ENCODE measurements around the gene SPIN3.
"Not testable (repeated sequence)": the region's sequence is repeated elsewhere in the genome, so short reads cannot be mapped to it uniquely, and the experiment has no call there.

SPIN3 gene

GRCh38 chrX:56995271-56995994 is at the start of gene SPIN3:
SPIN3 (minus strand) TSS chrX:56995541; CDS start chrX:56994947, 594 bp downstream.
- DNase-seq (ENCODE audit: low read depth in 1 of 2, low spot score in 1 of 2) = peak; percentile 13 to 43

- no peak for DNase-seq (ENCODE audit: low read depth in 1 of 2, low spot score in 1 of 2)
Observed at GRCh38 chrX:57044245-57044644, 48.9 kb upstream of the SPIN3 start.

- DNase-seq (ENCODE audit: low read depth in 1 of 2, low spot score in 1 of 2) = not testable (repeated sequence)
Observed at GRCh38 chrX:57037265-57037664, 41.9 kb upstream of the SPIN3 start.

- DNase-seq (ENCODE audit: low read depth in 1 of 2, low spot score in 1 of 2) = no peak
Observed at GRCh38 chrX:56994375-56995270, 718 bp downstream of the SPIN3 start.

- no peak for DNase-seq (ENCODE audit: low read depth in 1 of 2, low spot score in 1 of 2)
Observed at GRCh38 chrX:56987741-56988140, 7.6 kb downstream of the SPIN3 start.

- DNase-seq (ENCODE audit: low read depth in 1 of 2, low spot score in 1 of 2) = no peak
Observed at GRCh38 chrX:56986138-56986537, 9.2 kb downstream of the SPIN3 start.

GRCh38 chrX:56978172-56978571 is 17.2 kb downstream of the SPIN3 start:
- no peak for DNase-seq (ENCODE audit: low read depth in 1 of 2, low spot score in 1 of 2)

GRCh38 chrX:56975611-56976010 is 19.7 kb downstream of the SPIN3 start:
- no peak for DNase-seq (ENCODE audit: low read depth in 1 of 2, low spot score in 1 of 2)

GRCh38 chrX:56974408-56974807 is 20.9 kb downstream of the SPIN3 start:
- no peak for DNase-seq (ENCODE audit: low read depth in 1 of 2, low spot score in 1 of 2)

GRCh38 chrX:56969559-56969958 is 25.8 kb downstream of the SPIN3 start:
- no peak for DNase-seq (ENCODE audit: low read depth in 1 of 2, low spot score in 1 of 2)

GRCh38 chrX:56968980-56969379 is 26.4 kb downstream of the SPIN3 start:
- no peak for DNase-seq (ENCODE audit: low read depth in 1 of 2, low spot score in 1 of 2)

GRCh38 chrX:56963377-56963776 is 32.0 kb downstream of the SPIN3 start:
- DNase-seq (ENCODE audit: low read depth in 1 of 2, low spot score in 1 of 2) = no peak

- DNase-seq (ENCODE audit: low read depth in 1 of 2, low spot score in 1 of 2) = no peak
Observed at GRCh38 chrX:56947699-56948098, 47.6 kb downstream of the SPIN3 start.

GRCh38 chrX:56946201-56946600 is 49.1 kb downstream of the SPIN3 start:
- not testable (repeated sequence) for DNase-seq (ENCODE audit: low read depth in 1 of 2, low spot score in 1 of 2)

GRCh38 chrX:56945226-56945625 is 50.1 kb downstream of the SPIN3 start:
- not testable (repeated sequence) for DNase-seq (ENCODE audit: low read depth in 1 of 2, low spot score in 1 of 2)

GRCh38 chrX:56943264-56943663 is 52.1 kb downstream of the SPIN3 start:
- no peak for DNase-seq (ENCODE audit: low read depth in 1 of 2, low spot score in 1 of 2)
